IPS-11a (cell line): ENCODE data around the gene CEP120.
"Not testable (repeated sequence)": the region's sequence is repeated elsewhere in the genome, so short reads cannot be mapped to it uniquely, and the experiment has no call there.

Experiments
- H3K4me3 ChIP-seq: one replicate; pipeline ENCODE4 v1.5.1; 2013; ENCODE audit warnings: low read depth, low read length, control low read depth

Gene CEP120

GRCh38 chr5:123423278-123424149 is at the start of gene CEP120:
Gene CEP120 (minus strand): TSS chr5:123423403. CDS start chr5:123422998, 405 bp downstream.
- H3K4me3 ChIP-seq = peak within 1 kb of the TSS; percentile 81

- H3K4me3 ChIP-seq = no peak overlapping the region
Measured at GRCh38 chr5:123472150-123472924, 49.1 kb upstream of the CEP120 start.

GRCh38 chr5:123471385-123471784 is 48.2 kb upstream of the CEP120 start:
- H3K4me3 ChIP-seq = no peak overlapping the region

- not testable (repeated sequence) for H3K4me3 ChIP-seq
Measured at GRCh38 chr5:123466839-123467238, 43.6 kb upstream of the CEP120 start.

- no peak overlapping the region for H3K4me3 ChIP-seq
Measured at GRCh38 chr5:123460296-123460729, 37.1 kb upstream of the CEP120 start.

GRCh38 chr5:123458994-123459393 is 35.8 kb upstream of the CEP120 start:
- not testable (repeated sequence) for H3K4me3 ChIP-seq

- H3K4me3 ChIP-seq = no peak overlapping the region
Measured at GRCh38 chr5:123456242-123456641, 33.0 kb upstream of the CEP120 start.

- H3K4me3 ChIP-seq = no peak overlapping the region
Measured at GRCh38 chr5:123455640-123456039, 32.4 kb upstream of the CEP120 start.

GRCh38 chr5:123455095-123455494 is 31.9 kb upstream of the CEP120 start:
- no peak overlapping the region for H3K4me3 ChIP-seq

- no peak overlapping the region for H3K4me3 ChIP-seq
Measured at GRCh38 chr5:123454259-123454911, 31.2 kb upstream of the CEP120 start.

- H3K4me3 ChIP-seq = no peak overlapping the region
Measured at GRCh38 chr5:123452401-123452800, 29.2 kb upstream of the CEP120 start.

- no peak overlapping the region for H3K4me3 ChIP-seq
Measured at GRCh38 chr5:123451047-123451446, 27.8 kb upstream of the CEP120 start.

GRCh38 chr5:123450640-123451039 is 27.4 kb upstream of the CEP120 start:
- no peak overlapping the region for H3K4me3 ChIP-seq

GRCh38 chr5:123450114-123450513 is 26.9 kb upstream of the CEP120 start:
- no peak overlapping the region for H3K4me3 ChIP-seq

GRCh38 chr5:123449424-123449974 is 26.3 kb upstream of the CEP120 start:
- H3K4me3 ChIP-seq = no peak overlapping the region

GRCh38 chr5:123448743-123449142 is 25.5 kb upstream of the CEP120 start:
- no peak overlapping the region for H3K4me3 ChIP-seq

- no peak overlapping the region for H3K4me3 ChIP-seq
Measured at GRCh38 chr5:123448017-123448617, 24.9 kb upstream of the CEP120 start.

- H3K4me3 ChIP-seq = no peak overlapping the region
Measured at GRCh38 chr5:123444016-123444415, 20.8 kb upstream of the CEP120 start.

- H3K4me3 ChIP-seq = no peak overlapping the region
Measured at GRCh38 chr5:123441408-123441807, 18.2 kb upstream of the CEP120 start.

GRCh38 chr5:123440456-123441181 is 17.4 kb upstream of the CEP120 start:
- H3K4me3 ChIP-seq = no peak overlapping the region
